IPS-15b (cell line): ENCODE data around the gene P2RY6.

ENCODE experiments used
- H3K27me3 ChIP-seq: one replicate; pipeline ENCODE4 v1.6.1; 2013; ENCODE audit warnings: low read length; ENCODE audit not compliant: control insufficient read depth, insufficient read depth
- H3K36me3 ChIP-seq: one replicate; pipeline ENCODE4 v1.6.1; 2013; ENCODE audit warnings: low read length; ENCODE audit not compliant: control insufficient read depth, insufficient read depth
- H3K4me1 ChIP-seq: one replicate; pipeline ENCODE4 v1.6.1; 2013; ENCODE audit warnings: mild to moderate bottlenecking, low read length; ENCODE audit not compliant: control insufficient read depth, insufficient read depth
- H3K4me3 ChIP-seq: one replicate; pipeline ENCODE4 v1.5.1; 2013; ENCODE audit warnings: low read depth, low read length
- H3K9ac ChIP-seq: one replicate; pipeline ENCODE4 v1.6.1; 2013; ENCODE audit warnings: low read depth, mild to moderate bottlenecking, low read length
- H3K9me3 ChIP-seq: one replicate; pipeline ENCODE4 v1.6.1; 2013; ENCODE audit warnings: mild to moderate bottlenecking, low read length; ENCODE audit not compliant: control insufficient read depth, insufficient read depth

The P2RY6 gene

DNA sequence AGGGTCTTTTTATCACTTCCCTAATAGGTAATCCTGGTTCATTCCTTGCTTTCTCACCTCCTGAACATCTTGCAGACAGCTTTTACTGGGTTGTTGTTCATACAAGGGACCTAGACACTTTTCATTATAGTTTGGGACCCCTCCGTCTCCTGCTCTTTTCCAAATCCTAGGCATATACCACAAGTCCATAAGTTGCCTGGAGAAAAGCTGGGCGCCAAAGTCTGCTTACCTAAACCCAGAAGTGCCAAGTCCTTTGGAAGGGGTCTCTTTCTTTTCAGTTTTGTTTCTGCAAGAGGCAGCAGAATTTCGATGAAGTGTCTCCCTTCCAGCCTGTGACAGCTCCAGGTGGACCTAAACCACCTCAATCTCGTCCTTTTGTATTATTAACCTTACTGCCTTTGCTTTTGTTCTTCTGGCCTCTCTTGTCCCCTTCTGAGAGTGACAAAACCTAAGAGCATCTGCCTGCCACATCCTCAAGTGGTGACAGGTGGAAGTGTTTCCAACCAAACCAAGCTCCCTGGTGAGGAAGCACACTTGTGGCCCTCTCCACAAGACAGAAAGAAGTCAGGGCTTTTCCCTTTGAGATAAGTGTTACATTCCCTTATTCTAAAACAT lies 19.5 kb upstream of the P2RY6 start:
- Histone ChIP-seq H3K9me3 (no peaks in the 10 kb centered on the region), H3K4me1 (peaks cover 2% of the 10 kb centered on the region), H3K4me3 (no peak overlapping the region), H3K9ac (no peak overlapping the region), H3K27me3 (no peaks in the 10 kb centered on the region), H3K36me3 (no peaks in the 10 kb centered on the region)

- H3K4me3 ChIP-seq = no peak overlapping the region
- H3K36me3 ChIP-seq = no peaks in the 10 kb centered on the region
- no peaks in the 10 kb centered on the region for H3K4me1 ChIP-seq
- H3K27me3 ChIP-seq = no peaks in the 10 kb centered on the region
- H3K9me3 ChIP-seq = no peaks in the 10 kb centered on the region
- H3K9ac ChIP-seq = no peak overlapping the region
Observed at GRCh38 chr11:73257342-73258103, 14.6 kb upstream of the P2RY6 start.

DNA sequence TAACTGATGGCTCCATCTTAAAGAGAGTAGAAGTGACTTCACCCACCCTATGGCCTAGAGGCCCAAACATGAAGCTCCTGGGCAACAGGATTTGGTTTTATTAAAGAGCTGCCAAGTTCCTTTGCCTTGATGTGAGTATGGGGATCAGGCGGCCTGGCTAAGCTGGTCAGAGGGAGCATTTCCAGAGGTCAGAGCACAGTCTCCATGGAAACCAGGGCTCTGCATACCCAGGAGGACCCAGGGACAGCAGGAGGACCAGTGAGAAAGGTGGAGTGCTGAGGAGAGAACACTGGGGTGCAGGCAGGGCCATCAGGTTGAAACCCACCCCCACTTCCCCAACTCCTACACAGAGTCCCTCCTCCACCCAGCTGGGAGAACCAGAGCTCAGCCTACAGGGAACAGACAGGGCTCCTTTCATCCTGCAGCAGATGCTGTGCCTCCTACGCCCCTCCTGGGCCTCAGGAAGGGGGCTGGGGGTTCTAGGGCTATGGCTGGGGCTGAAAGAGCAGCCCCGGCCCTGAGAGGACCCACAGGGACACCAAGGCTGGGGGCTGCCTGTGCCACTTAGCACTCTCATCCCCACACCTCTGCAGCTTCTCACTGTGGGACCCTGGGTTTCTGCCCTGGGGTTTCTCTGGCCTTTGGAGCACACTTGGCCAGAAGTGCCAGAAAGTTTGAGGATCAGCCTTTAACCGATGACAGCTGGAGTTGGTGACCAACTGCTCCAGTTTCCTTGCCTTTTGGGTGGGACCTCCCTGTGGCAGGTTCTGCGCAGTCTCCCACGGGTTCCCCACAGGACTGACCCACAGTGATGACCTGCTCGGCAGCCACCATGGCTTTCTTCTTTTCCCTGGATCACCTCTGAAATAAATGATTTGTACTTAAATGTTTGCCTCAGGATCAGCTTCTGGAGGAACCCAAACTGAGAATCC lies 13.8 kb upstream of the P2RY6 start:
- Histone ChIP-seq H3K9ac (no peak overlapping the region), H3K27me3 (peaks cover 6% of the 10 kb centered on the region), H3K9me3 (no peaks in the 10 kb centered on the region), H3K4me3 (no peak overlapping the region), H3K36me3 (no peaks in the 10 kb centered on the region), H3K4me1 (no peaks in the 10 kb centered on the region)

DNA sequence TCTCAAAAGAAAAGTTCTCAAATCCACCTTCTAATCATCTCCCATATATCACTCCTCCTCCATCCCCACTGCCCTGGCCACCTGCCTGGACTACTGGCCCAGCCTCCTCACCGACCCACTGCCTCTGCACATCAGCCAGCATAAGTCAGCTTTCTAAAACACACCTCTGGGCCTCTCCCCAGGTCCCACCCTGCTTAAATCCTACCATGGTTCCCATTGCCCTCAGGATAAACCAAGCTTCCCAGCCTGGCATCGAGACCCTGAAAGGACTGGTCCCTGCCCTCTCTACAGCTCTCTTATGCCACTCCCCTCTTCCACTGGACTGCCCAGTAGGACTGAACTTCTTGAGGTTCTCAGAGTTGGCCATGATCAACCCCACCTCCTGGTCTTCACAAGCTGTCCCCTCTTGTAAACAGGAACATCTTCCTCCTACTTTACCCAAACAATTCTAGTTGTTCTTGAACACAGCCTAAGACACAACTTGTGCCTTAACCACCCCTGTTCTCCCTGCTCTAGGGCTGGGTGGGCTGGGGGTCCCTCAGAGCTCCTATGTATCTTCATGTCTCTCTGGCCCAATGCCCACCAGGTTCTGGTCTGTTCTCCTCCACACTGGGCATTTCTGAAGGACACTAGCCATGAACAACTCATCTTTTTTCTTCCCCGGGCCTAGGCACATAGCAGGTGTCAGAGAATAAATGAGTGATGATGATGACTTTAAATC lies 12.6 kb upstream of the P2RY6 start:
- H3K4me1 ChIP-seq = no peaks in the 10 kb centered on the region
- H3K4me3 ChIP-seq = no peak overlapping the region
- peaks cover 15% of the 10 kb centered on the region for H3K27me3 ChIP-seq

DNA sequence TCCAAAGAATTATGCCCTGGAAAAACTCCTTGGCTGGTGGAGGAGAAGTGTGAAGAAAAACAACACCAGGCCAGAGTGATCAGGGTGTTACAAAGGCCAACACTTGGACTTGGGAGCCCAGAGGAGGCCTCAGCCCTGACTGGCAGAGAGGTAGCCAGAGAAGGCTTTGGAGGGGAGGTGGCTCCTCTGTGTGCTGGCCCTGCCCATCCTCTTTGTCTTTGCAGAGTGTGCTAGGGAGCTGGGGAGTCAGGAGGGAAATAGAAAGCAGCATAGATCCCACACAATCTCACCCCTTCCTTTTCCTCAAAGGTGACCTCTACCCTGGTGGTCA lies 12.0 kb upstream of the P2RY6 start:
- Histone ChIP-seq H3K27me3 (peaks cover 20% of the 10 kb centered on the region), H3K9ac (no peak overlapping the region), H3K36me3 (no peaks in the 10 kb centered on the region), H3K4me3 (no peak overlapping the region), H3K4me1 (no peaks in the 10 kb centered on the region), H3K9me3 (no peaks in the 10 kb centered on the region)

More for the DNA sequence above, 12.6 kb upstream of the P2RY6 start:
- no peaks in the 10 kb centered on the region for H3K9me3 ChIP-seq
- no peak overlapping the region for H3K9ac ChIP-seq
- no peaks in the 10 kb centered on the region for H3K36me3 ChIP-seq

DNA sequence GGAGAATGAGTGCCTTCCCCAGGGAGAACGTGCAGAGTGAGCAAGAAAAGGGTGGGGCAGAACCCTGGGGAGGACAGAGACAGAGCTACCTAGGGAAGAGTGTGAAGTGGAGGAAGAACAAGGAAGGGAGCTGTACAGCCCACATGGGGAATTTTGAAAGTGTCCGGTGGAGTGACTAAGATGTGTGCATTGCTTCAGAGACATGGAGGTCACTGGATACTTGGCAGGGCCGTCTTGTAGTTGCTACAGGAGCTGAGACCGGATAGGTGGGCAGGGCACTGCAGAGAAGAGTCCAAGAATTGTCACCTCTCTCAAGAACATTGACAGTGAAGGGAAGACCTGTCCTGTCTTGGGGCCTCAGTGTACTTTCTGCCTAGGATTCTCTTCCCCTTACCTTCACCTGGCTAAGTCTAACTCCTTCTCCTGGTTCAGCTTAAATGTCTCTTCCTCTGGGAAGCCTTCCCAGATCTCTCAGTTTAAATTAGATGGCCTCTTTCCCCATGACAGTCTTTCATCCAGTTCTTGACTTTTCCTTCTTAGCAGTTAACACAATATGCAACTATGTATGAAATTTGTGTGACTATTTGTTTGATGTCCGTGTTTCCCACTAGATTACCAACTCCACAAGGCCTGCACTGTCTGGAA lies 9.2 kb upstream of the P2RY6 start:
- no peaks in the 10 kb centered on the region for H3K4me1 ChIP-seq
- no peaks in the 10 kb centered on the region for H3K36me3 ChIP-seq
- H3K27me3 ChIP-seq = peaks cover 38% of the 10 kb centered on the region
- no peak overlapping the region for H3K4me3 ChIP-seq
- no peaks in the 10 kb centered on the region for H3K9me3 ChIP-seq
- no peak overlapping the region for H3K9ac ChIP-seq

GRCh38 chr11:73263640-73264039 lies 8.5 kb upstream of the P2RY6 start:
- H3K27me3 ChIP-seq = peaks cover 38% of the 10 kb centered on the region
- H3K4me3 ChIP-seq = no peak overlapping the region
- no peak overlapping the region for H3K9ac ChIP-seq
- H3K4me1 ChIP-seq = no peaks in the 10 kb centered on the region
- H3K36me3 ChIP-seq = no peaks in the 10 kb centered on the region
- no peaks in the 10 kb centered on the region for H3K9me3 ChIP-seq

DNA sequence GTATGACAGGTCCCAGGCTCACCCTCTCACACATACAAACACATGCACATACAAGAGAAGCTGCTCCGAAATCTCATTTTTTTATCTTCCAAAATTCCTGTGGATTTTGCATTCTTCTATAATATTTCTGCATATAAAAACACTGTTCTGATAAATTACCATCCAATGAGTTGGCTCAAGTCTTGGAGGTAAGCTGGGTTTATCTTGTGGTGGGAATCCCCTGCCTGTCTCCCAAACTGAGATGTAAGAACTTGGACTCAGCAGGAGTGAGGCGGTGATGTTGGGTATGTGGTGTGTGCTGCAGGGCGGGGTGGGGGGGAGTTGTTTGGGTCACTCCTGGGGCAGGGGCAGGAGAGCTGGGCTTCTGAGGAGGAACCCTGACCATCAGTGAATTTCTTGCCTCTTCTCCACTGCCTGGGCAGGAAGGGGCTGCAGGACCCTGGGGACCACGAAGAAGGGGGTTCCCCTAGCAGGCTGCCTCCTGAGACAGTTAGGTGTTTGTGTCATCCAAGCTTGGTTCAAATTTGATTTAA lies 6.8 kb upstream of the P2RY6 start:
- Histone ChIP-seq H3K27me3 (peaks cover 38% of the 10 kb centered on the region), H3K4me1 (no peaks in the 10 kb centered on the region)

DNA sequence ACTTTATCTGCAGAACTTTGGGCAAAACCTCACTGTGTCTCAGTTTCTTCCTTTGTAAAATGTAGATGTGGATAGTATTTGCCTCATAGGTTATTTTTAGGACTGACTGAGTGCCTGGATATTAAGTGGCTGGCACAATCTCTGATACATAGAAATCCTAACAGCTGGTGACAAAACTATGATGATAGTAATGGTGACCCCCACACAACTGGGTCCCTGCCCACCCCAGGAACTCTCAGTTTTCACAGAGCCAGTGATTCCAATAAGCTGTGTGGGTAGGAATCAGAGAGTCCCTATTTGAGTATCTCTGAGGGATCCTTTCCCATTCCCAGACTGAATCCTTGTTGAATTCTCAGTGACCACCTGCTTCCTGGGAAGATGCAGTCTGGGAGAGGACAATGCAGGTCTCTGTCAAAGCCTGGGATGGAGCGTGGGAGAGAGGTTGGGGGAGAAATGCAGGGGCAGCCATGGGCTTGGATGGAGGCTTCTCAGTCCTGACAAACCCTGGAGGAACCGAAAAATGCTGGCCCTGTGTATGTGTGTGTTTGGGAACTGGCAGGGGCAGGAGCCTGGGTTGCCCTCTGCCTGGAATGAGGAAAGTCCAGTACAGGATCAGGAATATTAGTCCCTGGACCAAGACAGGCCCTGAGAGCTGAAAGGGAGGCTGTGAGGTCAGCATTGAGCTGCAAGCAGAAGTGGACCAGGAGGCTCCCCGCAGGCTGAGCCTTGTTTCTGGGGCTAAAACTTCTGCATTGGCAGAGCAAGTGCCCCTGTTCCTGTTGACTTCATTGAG lies 6.1 kb upstream of the P2RY6 start:
- H3K36me3 ChIP-seq = no peaks in the 10 kb centered on the region
- H3K4me3 ChIP-seq = no peak overlapping the region
- H3K9me3 ChIP-seq = no peaks in the 10 kb centered on the region
- no peaks in the 10 kb centered on the region for H3K4me1 ChIP-seq
- H3K27me3 ChIP-seq = peaks cover 38% of the 10 kb centered on the region
- H3K9ac ChIP-seq = no peak overlapping the region

More for the DNA sequence above, 6.8 kb upstream of the P2RY6 start:
- Histone ChIP-seq H3K9me3 (no peaks in the 10 kb centered on the region), H3K4me3 (no peak overlapping the region), H3K9ac (no peak overlapping the region), H3K36me3 (no peaks in the 10 kb centered on the region)

DNA sequence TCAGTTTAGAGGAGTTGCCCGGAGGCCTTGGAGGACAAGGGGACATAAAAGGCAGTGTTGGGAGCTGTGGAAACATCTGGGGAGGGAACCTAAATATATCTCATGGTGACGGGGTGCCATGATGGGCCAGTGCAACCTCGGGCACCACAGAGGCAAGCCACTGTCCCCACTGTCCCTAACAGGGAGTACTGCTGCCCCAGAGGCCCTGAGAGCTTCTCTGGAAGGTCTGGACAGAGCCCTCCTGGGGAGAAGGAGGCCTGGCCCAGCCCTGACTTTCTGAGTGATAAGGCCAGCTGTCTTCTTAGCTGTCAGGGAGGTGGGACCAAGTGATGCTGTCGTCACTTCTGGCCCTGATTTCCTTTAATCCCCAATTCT lies 5.5 kb upstream of the P2RY6 start:
- Histone ChIP-seq H3K4me1 (no peaks in the 10 kb centered on the region), H3K9ac (no peak overlapping the region), H3K27me3 (peaks cover 38% of the 10 kb centered on the region), H3K4me3 (no peak overlapping the region), H3K36me3 (no peaks in the 10 kb centered on the region), H3K9me3 (no peaks in the 10 kb centered on the region)
